22Rv1 (cell line): ENCODE results near the gene PIAS1.

Source experiments
- ZFX ChIP-seq: fragments of 450-650 bp; IDR thresholded peaks from 2 replicates; pipeline ENCODE4 v1.6.1; 2017; ENCODE audit warnings: antibody characterized with exemption, borderline replicate concordance
- TF ChIP-seq, protein P1 (sequence below): fragments of 450-650 bp; IDR thresholded peaks from 2 replicates; pipeline ENCODE4 v1.5.1; 2017; ENCODE audit warnings: mild to moderate bottlenecking

DNA sequence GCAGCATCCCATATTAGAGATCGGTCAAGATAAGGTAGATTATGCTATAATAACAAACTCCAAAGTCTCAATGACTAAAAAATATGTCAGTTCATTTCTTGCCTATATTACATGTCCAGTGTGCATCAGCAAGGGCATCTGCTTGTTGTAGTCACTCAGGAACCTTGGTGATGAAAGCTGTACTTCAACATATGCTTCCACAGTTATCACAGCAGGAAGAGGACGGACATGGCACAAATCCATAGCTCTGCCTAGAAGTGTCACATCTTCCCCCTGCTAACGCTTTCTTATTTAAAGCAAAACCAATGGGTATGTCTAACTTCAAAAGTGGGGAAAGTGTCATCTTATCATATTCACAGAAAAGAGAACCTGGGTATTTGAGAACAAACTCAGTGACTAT is 20.0 kb upstream of the PIAS1 start:
- TF ChIP-seq, protein P1, sequence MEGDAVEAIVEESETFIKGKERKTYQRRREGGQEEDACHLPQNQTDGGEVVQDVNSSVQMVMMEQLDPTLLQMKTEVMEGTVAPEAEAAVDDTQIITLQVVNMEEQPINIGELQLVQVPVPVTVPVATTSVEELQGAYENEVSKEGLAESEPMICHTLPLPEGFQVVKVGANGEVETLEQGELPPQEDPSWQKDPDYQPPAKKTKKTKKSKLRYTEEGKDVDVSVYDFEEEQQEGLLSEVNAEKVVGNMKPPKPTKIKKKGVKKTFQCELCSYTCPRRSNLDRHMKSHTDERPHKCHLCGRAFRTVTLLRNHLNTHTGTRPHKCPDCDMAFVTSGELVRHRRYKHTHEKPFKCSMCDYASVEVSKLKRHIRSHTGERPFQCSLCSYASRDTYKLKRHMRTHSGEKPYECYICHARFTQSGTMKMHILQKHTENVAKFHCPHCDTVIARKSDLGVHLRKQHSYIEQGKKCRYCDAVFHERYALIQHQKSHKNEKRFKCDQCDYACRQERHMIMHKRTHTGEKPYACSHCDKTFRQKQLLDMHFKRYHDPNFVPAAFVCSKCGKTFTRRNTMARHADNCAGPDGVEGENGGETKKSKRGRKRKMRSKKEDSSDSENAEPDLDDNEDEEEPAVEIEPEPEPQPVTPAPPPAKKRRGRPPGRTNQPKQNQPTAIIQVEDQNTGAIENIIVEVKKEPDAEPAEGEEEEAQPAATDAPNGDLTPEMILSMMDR: no peak
- TF ChIP-seq ZFX: no peak
